Epithelial cell of proximal tubule (primary cell): ENCODE results near the gene RSPH9. TPM values are rescaled to one million over a fixed set of nuclear protein-coding genes. Genes with fewer than 3 reads are reported as not detected.

Experiments
- DNase-seq: peaks from one replicate; pipeline ENCODE4 v3.0.0-alpha.2; 2011; ENCODE audit warnings: low read depth
- H3K4me3 ChIP-seq: 2 replicates; pipeline ENCODE4 v1.5.1; 2011; ENCODE audit warnings: low read depth, mild to moderate bottlenecking, low read length
- total RNA-seq: library from RNA; depleted of rRNA; stranded (reverse); fragments of >200 nt; gene quantifications from 2 replicates; pipeline ENCODE4 v1.2.3, GENCODE V29; 2015
- TF ChIP-seq, protein P1 (sequence below): conservative IDR thresholded peaks from 2 replicates; pipeline ENCODE4 v1.5.1; 2012; ENCODE audit warnings: low read depth, mild to moderate bottlenecking, low read length

RSPH9 gene
- total RNA-seq, 1 donor from 2014 or later, result not detected

DNA sequence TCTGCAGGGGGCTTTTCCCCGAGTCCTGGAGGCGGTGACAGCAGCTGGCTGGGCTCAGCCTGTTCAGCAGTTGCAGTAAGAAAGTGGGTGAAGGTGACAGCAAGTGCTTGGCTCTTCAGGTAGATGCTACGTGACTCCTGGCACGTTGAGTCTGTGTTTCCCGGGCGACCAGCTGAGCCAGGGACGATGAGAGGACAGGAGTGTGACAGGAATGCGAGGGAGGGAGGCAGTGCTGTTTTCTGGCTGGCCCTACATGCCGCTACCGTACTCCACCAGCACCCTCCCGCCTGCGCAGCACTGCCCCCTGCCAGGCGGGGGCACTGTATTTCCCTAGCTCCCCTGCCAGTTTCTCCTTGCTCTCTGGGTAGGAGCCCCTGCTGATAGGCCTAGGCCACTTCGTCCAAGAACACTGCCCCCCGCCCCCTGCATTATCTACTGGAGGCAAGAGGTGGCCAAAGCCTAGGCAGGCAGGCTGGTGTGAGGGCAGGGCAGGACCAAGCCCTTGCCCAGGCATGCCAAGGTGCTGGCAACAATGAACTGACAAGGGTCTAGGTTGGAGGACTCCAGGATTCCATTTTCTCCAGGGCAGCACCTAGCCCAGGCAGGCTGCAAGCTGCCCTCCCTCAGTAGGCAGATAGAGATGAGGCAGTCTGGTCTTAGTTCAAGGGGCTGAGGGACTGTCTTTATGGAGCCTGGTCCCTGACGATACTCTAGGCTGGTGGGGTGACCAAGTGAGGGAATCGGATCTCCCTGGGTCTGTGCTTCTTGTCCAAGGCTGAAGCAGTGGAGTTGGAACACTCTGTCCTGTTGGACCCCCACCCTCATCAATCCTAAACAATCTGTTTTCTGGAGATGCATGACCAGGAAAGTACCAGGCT lies 23.6 kb downstream of the RSPH9 start:
- no peak overlapping the region for H3K4me3 ChIP-seq
- TF ChIP-seq, protein P1, sequence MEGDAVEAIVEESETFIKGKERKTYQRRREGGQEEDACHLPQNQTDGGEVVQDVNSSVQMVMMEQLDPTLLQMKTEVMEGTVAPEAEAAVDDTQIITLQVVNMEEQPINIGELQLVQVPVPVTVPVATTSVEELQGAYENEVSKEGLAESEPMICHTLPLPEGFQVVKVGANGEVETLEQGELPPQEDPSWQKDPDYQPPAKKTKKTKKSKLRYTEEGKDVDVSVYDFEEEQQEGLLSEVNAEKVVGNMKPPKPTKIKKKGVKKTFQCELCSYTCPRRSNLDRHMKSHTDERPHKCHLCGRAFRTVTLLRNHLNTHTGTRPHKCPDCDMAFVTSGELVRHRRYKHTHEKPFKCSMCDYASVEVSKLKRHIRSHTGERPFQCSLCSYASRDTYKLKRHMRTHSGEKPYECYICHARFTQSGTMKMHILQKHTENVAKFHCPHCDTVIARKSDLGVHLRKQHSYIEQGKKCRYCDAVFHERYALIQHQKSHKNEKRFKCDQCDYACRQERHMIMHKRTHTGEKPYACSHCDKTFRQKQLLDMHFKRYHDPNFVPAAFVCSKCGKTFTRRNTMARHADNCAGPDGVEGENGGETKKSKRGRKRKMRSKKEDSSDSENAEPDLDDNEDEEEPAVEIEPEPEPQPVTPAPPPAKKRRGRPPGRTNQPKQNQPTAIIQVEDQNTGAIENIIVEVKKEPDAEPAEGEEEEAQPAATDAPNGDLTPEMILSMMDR, result peak; percentile 63
- no peak for DNase-seq

DNA sequence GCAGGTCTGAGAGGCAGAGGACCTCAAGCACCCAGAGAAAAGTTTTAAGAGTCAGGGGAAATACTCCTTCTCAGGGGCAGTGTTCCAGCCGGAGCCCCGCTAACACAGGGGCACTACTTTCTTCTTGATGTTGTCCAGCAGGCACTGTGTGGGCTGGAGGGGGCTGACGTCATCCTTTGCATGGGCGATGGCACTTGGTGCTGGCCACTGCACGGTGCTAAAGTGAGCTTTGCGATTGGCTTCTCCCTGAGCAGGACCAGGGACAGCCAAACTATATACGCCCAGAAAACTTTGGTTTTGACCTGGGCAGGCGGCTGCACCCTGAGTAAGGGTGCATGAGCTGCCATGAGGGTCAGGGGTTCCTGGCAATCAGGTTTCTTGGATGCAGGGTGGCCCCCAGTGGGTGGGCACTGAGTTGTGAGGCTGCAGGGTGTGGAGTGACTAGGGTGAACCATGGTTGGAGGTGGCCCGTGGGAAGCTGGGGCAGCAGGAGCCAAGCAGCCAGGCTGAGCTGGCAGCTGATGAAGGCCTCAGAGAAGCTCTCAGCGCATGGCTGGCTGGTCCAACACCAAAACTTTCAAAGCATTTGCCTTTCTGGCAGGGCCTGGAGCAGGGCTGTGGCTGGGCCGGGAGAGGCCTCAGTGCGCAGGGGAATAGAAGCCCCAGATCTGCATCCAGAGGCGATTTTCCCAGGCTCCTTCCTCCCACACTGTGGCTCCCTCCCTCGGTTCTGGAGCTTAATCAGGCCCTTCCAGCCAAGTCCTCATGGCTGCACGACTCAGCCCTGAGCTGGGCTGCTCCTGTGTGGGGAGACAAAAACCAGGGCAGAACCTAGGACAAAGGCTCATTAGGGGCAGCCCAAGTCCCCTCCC lies 24.4 kb downstream of the RSPH9 start:
- no peak for DNase-seq
- TF ChIP-seq, protein P1, result no peak
- no peak overlapping the region for H3K4me3 ChIP-seq

DNA sequence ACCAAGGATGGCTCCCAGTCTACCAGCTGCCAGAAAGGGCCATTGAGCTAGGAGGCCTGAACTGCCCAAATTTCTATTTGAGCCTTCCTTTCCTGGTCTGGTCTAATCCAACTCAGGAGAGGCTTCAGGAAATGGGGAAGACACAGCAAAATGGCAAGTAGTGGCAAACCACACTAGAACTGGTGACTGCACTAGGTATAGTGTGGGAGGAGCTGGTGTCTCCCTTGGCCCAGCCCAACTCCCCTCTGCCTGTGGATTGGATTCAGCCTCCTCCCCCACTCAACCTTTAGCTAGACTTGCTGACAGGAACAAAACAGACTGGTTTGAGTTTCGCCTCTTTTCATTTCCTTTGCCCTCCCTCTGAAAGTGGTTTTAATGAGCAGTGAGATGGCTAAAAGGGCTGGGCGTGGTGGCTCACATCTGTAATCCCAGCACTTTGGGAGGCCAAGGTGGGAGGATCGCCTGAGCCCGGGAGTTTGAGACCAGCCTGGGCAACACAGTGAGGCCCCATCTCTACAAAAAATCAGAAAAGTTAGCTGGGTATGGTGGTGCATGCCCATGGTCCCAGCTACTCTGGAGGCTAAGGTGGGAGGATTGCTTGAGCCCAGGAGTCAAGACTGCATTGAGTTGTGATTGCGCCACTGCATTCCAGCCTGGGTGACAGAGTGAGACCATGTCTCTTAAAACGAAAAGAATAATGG lies 25.2 kb downstream of the RSPH9 start:
- TF ChIP-seq, protein P1, result no peak
- H3K4me3 ChIP-seq, result no peak overlapping the region
- DNase-seq, result no peak

DNA sequence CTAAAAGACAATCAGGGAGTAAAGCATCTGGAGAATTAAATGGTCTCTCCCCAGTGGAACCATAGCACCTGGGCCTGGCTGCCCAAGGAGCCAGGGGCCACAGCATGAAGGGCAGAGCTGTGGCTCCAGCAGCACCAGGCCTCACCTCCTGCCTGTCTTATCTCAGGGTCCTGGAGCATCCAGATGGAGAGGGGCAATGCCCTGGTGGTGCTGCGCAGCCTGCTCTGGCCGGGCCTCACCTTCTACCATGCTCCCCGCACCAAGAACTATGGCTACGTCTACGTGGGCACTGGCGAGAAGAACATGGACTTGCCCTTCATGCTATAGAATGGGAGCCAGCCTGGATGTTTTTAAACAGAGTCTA lies 25.8 kb downstream of the RSPH9 start:
- no peak overlapping the region for H3K4me3 ChIP-seq
- TF ChIP-seq, protein P1, result no peak

DNA sequence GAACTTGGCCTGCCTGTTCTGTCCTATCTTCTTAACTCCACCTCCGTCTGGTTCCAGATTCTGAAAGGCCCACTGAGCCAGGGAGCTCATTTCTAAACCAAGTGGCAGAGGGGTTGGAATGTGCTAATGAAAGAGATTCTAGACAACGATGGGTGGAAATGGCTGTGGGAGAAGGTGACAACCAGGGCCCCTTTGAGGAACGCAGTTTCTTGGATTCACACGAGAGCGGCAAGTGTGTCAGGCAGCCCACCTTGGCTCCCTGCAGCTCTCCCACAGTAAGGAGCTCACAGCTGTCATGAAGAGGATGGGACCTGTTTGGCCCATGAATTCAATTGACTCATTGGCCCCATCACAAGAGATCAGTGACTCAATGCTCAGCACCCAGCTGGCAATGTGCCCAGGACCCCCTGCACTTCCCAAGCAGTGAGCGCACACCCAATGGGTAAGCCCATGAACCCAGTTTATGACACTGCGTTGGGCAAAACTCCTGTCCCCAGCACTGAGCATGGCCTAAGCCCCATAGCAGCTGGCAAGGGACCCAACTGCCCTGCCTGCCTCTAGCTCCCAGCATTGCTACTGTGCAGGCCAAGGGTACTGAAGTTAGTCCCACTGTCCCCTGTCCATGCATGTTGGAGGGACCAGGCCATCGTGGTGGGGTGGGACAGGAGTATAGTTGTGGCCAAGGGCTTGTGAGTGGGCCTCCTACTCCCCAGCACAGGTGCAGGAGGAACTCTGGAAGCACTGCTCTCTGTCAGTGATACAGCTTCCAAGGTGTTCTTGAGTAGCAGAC lies 26.4 kb downstream of the RSPH9 start:
- H3K4me3 ChIP-seq, result no peak overlapping the region
- no peak for DNase-seq
- TF ChIP-seq, protein P1, result no peak

More for the DNA sequence above, 25.8 kb downstream of the RSPH9 start:
- no peak for DNase-seq
